ENCODE data around the gene LUC7L3. TPM values are rescaled to one million over a fixed set of nuclear protein-coding genes. Genes with fewer than 3 reads are reported as not detected.

The LUC7L3 gene
- total RNA-seq, 1 donor from 2014 or later, result 32.0 TPM

- TF ChIP-seq CTCF (IDR thresholded peaks at IDR 0.05), result no peak
- H3K4me1 ChIP-seq, result no peaks in the 10 kb centered on the region
- intact Hi-C loops (cut with DNase I), result no loop called here
- no peak for DNase-seq (ENCODE audit: low spot score in 2 of 2)
- H3K27ac ChIP-seq, result no peak overlapping the region
- H3K36me3 ChIP-seq, result no peaks in the 10 kb centered on the region
- no peaks in the 10 kb centered on the region for H3K9me3 ChIP-seq
- H3K4me3 ChIP-seq, result no peak overlapping the region
- H3K27me3 ChIP-seq, result no peaks in the 10 kb centered on the region
These were observed 77.9 kb downstream of the LUC7L3 start for GRCh38 chr17:50797135-50797810.

DNA sequence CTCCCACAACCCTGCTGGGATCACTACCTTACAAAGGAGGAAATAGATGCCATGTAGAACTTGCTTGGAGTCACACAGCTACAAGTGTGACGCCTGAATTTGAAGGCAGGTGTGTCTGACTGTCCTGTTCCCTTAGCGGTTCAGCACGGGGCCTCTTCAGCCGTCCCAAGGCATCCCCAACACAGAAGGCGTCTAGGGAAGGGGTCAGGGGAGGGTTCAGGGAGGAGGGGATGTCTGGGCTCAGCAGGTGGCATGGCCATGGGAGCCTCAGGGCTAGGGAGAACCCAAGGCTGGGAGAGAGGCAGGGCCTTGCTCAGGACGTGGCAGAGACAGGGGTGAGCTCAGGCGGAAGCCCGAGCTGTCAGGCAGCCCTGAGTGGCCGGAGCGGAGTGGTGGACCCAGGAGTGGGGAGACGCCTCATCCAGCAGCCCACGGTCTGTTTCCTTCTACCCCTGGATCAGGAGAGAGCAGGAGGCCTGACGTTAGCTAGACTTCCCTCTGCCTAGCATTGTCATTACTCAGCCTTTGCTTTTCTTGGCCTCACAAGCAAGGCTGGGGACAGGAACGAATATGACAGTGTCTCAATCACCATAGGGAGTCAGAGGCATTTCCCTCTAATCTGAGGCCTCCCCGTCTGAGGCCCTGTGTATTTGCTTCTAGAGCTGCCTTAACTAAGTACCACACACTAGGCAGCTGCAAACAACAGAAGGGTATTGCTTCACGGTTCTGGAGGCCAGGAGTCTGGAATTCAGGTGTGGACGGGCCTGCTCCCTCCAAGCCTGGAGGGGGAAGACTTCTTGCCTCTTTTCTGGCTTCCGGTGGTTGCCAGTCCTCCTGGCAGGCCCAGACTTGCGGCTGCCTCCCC lies 79.3 kb downstream of the LUC7L3 start:
- H3K9me3 ChIP-seq, result no peaks in the 10 kb centered on the region
- H3K36me3 ChIP-seq, result no peaks in the 10 kb centered on the region
- DNase-seq (ENCODE audit: low spot score in 2 of 2), result no peak
- no peaks in the 10 kb centered on the region for H3K27me3 ChIP-seq
- H3K27ac ChIP-seq, result peak overlapping the region in 1 of 2 donors; percentile 23
- H3K4me3 ChIP-seq, result no peak overlapping the region
- TF ChIP-seq CTCF (IDR thresholded peaks at IDR 0.05), result no peak
- H3K4me1 ChIP-seq, result no peaks in the 10 kb centered on the region
- intact Hi-C loops (cut with DNase I), result no loop called here

- no peaks in the 10 kb centered on the region for H3K27me3 ChIP-seq
- no peak for DNase-seq (ENCODE audit: low spot score in 2 of 2)
- TF ChIP-seq CTCF (IDR thresholded peaks at IDR 0.05), result no peak
- H3K36me3 ChIP-seq, result no peaks in the 10 kb centered on the region
- no peaks in the 10 kb centered on the region for H3K4me1 ChIP-seq
- no peak overlapping the region for H3K27ac ChIP-seq
- no peak overlapping the region for H3K4me3 ChIP-seq
- intact Hi-C loops (cut with DNase I), result no loop called here
- no peaks in the 10 kb centered on the region for H3K9me3 ChIP-seq
These were observed 80.2 kb downstream of the LUC7L3 start for GRCh38 chr17:50799582-50799981.

- no peaks in the 10 kb centered on the region for H3K4me1 ChIP-seq
- H3K27ac ChIP-seq, result no peak overlapping the region
- no peak for TF ChIP-seq CTCF (IDR thresholded peaks at IDR 0.05)
- H3K9me3 ChIP-seq, result no peaks in the 10 kb centered on the region
- no peak for DNase-seq (ENCODE audit: low spot score in 2 of 2)
- H3K36me3 ChIP-seq, result no peaks in the 10 kb centered on the region
- intact Hi-C loops (cut with DNase I), result no loop called here
- no peaks in the 10 kb centered on the region for H3K27me3 ChIP-seq
- no peak overlapping the region for H3K4me3 ChIP-seq
These were observed 80.8 kb downstream of the LUC7L3 start for GRCh38 chr17:50800196-50800700.

DNA sequence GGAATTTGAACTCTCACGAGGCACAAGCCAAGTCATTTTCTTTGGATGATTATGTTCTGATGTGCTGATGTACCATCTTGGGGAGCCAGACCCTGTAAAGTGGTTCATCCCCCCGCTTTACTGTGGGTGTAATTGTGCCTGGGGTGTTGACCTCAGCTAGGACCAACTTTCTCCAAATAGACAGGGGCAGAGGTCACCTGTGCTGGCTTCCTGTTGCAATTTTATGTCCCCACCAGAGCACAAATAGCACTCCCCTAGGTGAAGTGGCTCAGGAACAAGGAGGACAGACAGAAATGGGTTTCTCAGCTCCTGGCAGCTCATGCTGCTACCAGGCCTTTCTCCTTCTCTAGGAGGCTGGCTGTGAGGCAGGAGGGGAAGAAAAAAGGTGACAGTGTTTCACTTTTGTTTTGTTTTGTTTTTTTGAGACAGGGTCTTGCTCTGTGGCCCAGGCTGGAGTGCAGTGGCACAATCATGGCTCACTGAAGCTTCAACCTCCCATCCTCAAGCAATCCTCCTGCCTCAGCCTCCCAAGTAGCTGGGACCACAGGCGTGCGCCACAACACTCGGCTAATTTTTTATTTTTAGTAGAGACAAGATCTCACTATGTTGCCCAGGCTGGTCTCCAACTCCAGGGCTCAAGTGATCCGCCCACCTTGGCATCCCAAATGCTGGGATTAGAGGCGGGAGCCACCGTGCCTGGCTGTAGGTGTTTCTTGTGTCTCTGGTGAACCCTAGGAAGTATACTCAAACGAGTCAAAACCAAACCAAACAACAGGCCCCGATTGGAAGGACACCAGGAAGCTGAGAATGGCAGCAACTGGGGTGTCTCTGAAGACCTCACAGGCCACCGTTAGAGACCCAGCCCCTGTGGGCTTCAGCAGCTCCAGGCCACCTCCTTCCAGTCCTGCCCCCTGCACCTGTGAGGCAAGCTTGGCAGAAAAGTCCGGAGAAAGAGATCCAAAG lies 83.5 kb downstream of the LUC7L3 start:
- H3K9me3 ChIP-seq, result no peaks in the 10 kb centered on the region

More for the DNA sequence above, 83.5 kb downstream of the LUC7L3 start:
- H3K27me3 ChIP-seq, result no peaks in the 10 kb centered on the region
- H3K36me3 ChIP-seq, result no peaks in the 10 kb centered on the region
- no peaks in the 10 kb centered on the region for H3K4me1 ChIP-seq
- DNase-seq (ENCODE audit: low spot score in 2 of 2), result no peak
- H3K4me3 ChIP-seq, result no peak overlapping the region
- no peak for TF ChIP-seq CTCF (IDR thresholded peaks at IDR 0.05)
- intact Hi-C loops (cut with DNase I), result no loop called here
- H3K27ac ChIP-seq, result no peak overlapping the region
